Umbilical cord (tissue), 2 donors: Measurements from ENCODE around the gene CNTNAP2. TPM values are rescaled to one million over a fixed set of nuclear protein-coding genes. Genes with fewer than 3 reads are reported as not detected.

Experiments used
- DNase-seq: peaks from one replicate; pipeline ENCODE4 v3.0.0-alpha.2; 2015; ENCODE audit warnings: low spot score
- total RNA-seq: library from RNA; depleted of rRNA; stranded (reverse); fragments of >200 nt; gene quantifications from one replicate; pipeline ENCODE4 v1.2.3, GENCODE V29; 2014; ENCODE audit warnings: low replicate concordance; ENCODE audit not compliant: insufficient read depth

The CNTNAP2 gene
- total RNA-seq, 1 donor from 2014 or later: 81.1 TPM

- no peak for DNase-seq
These were observed 168.8 kb downstream of the CNTNAP2 start for GRCh38 chr7:146285418-146285817.

- no peak for DNase-seq
These were observed 174.1 kb downstream of the CNTNAP2 start for GRCh38 chr7:146290746-146291145.

GRCh38 chr7:146291900-146292299, 175.3 kb downstream of the CNTNAP2 start:
- DNase-seq: no peak

- DNase-seq: no peak
These were observed 179.4 kb downstream of the CNTNAP2 start for GRCh38 chr7:146296028-146296427.

GRCh38 chr7:146314962-146315361, 198.4 kb downstream of the CNTNAP2 start:
- no peak for DNase-seq

GRCh38 chr7:146319629-146320028, 203.0 kb downstream of the CNTNAP2 start:
- no peak for DNase-seq

GRCh38 chr7:146321301-146321700, 204.7 kb downstream of the CNTNAP2 start:
- DNase-seq: no peak

GRCh38 chr7:146331369-146331768, 214.8 kb downstream of the CNTNAP2 start:
- no peak for DNase-seq

- DNase-seq: no peak
These were observed 228.7 kb downstream of the CNTNAP2 start for GRCh38 chr7:146345251-146345650.

GRCh38 chr7:146346096-146346495, 229.5 kb downstream of the CNTNAP2 start:
- DNase-seq: no peak

- DNase-seq: no peak
These were observed 238.6 kb downstream of the CNTNAP2 start for GRCh38 chr7:146355216-146355615.

GRCh38 chr7:146359176-146359575, 242.6 kb downstream of the CNTNAP2 start:
- DNase-seq: peak; percentile 14

GRCh38 chr7:146366938-146367337, 250.3 kb downstream of the CNTNAP2 start:
- DNase-seq: peak; percentile 68

GRCh38 chr7:146370171-146370570, 253.6 kb downstream of the CNTNAP2 start:
- no peak for DNase-seq

GRCh38 chr7:146375170-146375569, 258.6 kb downstream of the CNTNAP2 start:
- peak; percentile 18 for DNase-seq

- no peak for DNase-seq
These were observed 261.6 kb downstream of the CNTNAP2 start for GRCh38 chr7:146378196-146378595.

GRCh38 chr7:146387140-146387539, 270.5 kb downstream of the CNTNAP2 start:
- no peak for DNase-seq

GRCh38 chr7:146388928-146389327, 272.3 kb downstream of the CNTNAP2 start:
- DNase-seq: no peak

- no peak for DNase-seq
These were observed 276.7 kb downstream of the CNTNAP2 start for GRCh38 chr7:146393346-146393745.

- no peak for DNase-seq
These were observed 280.5 kb downstream of the CNTNAP2 start for GRCh38 chr7:146397141-146397540.

GRCh38 chr7:146401939-146402338, 285.3 kb downstream of the CNTNAP2 start:
- no peak for DNase-seq

- DNase-seq: no peak
These were observed 289.1 kb downstream of the CNTNAP2 start for GRCh38 chr7:146405737-146406136.

GRCh38 chr7:146411975-146412374, 295.4 kb downstream of the CNTNAP2 start:
- peak; percentile 40 for DNase-seq

- no peak for DNase-seq
These were observed 296.2 kb downstream of the CNTNAP2 start for GRCh38 chr7:146412781-146413180.
